Adipocyte (in vitro differentiated cells): ENCODE data around the gene BMPR1B.

Experiments
- DNase-seq: peaks from one replicate; pipeline ENCODE4 v3.0.0-alpha.2; 2015; ENCODE audit warnings: low read depth
- H3K27me3 ChIP-seq: replicated peaks from 2 replicates; pipeline ENCODE4 v1.7.0; 2013; ENCODE audit warnings: mild to moderate bottlenecking, low read length, moderate library complexity; ENCODE audit not compliant: control insufficient read depth, insufficient read depth
- H3K36me3 ChIP-seq: 2 replicates; pipeline ENCODE4 v1.7.0; 2013; ENCODE audit warnings: low read length, mild to moderate bottlenecking, moderate library complexity; ENCODE audit not compliant: control insufficient read depth, insufficient read depth, severe bottlenecking
- H3K4me1 ChIP-seq: 2 replicates; pipeline ENCODE4 v1.7.0; 2013; ENCODE audit warnings: mild to moderate bottlenecking, low read length, moderate library complexity; ENCODE audit not compliant: control insufficient read depth, insufficient read depth
- H3K4me3 ChIP-seq: 2 replicates; pipeline ENCODE4 v1.7.0; 2013; ENCODE audit warnings: mild to moderate bottlenecking, low read length, moderate library complexity
- H3K9ac ChIP-seq: 2 replicates; pipeline ENCODE4 v1.7.0; 2013; ENCODE audit warnings: mild to moderate bottlenecking, low read length, moderate library complexity
- H3K9me3 ChIP-seq: 2 replicates; pipeline ENCODE4 v1.7.0; 2013; ENCODE audit warnings: mild to moderate bottlenecking, low read length, moderate library complexity; ENCODE audit not compliant: control insufficient read depth

The BMPR1B gene

GRCh38 chr4:94882756-94883155 lies 125.0 kb downstream of the BMPR1B start:
- no peak overlapping the region for H3K4me3 ChIP-seq
- H3K9ac ChIP-seq, result no peak overlapping the region
- H3K36me3 ChIP-seq, result no peaks in the 10 kb centered on the region
- H3K9me3 ChIP-seq, result no peaks in the 10 kb centered on the region
- DNase-seq, result no peak
- peaks cover 9% of the 10 kb centered on the region for H3K4me1 ChIP-seq
- H3K27me3 ChIP-seq, result no peaks in the 10 kb centered on the region

GRCh38 chr4:94887027-94887426 lies 129.3 kb downstream of the BMPR1B start:
- Histone ChIP-seq H3K36me3 (no peaks in the 10 kb centered on the region), H3K4me3 (no peak overlapping the region), H3K4me1 (peaks cover 9% of the 10 kb centered on the region), H3K27me3 (no peaks in the 10 kb centered on the region), H3K9me3 (no peaks in the 10 kb centered on the region), H3K9ac (no peak overlapping the region)
- no peak for DNase-seq

- Histone ChIP-seq H3K9ac (no peak overlapping the region), H3K27me3 (no peaks in the 10 kb centered on the region), H3K36me3 (no peaks in the 10 kb centered on the region), H3K4me3 (no peak overlapping the region), H3K4me1 (peaks cover 9% of the 10 kb centered on the region), H3K9me3 (no peaks in the 10 kb centered on the region)
- DNase-seq, result peak; percentile 31
Measured at GRCh38 chr4:94889523-94889922, 131.8 kb downstream of the BMPR1B start.

DNA sequence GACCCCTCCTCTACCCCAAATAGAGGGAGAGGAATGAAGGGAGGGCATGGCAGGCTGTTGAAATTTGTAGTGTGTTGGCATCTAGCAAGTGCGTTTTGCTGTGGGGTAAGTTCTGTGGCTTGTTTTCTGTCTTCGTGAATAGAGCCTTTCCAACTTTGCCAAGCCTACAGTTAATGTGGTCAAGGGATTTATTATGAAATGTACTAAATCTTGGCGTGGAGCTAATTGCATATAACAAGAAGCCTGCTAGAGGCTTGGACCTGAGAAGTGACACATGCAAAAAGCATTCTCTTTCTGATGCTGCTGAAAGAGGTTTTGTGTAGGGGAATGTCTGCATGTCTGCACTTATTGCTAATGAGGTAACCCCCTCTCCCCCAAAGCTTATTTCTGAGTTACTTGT lies 132.2 kb downstream of the BMPR1B start:
- peak; percentile 81 for DNase-seq
- Histone ChIP-seq H3K4me3 (no peak overlapping the region), H3K9ac (no peak overlapping the region), H3K27me3 (no peaks in the 10 kb centered on the region), H3K36me3 (no peaks in the 10 kb centered on the region), H3K4me1 (peaks cover 9% of the 10 kb centered on the region), H3K9me3 (no peaks in the 10 kb centered on the region)

DNA sequence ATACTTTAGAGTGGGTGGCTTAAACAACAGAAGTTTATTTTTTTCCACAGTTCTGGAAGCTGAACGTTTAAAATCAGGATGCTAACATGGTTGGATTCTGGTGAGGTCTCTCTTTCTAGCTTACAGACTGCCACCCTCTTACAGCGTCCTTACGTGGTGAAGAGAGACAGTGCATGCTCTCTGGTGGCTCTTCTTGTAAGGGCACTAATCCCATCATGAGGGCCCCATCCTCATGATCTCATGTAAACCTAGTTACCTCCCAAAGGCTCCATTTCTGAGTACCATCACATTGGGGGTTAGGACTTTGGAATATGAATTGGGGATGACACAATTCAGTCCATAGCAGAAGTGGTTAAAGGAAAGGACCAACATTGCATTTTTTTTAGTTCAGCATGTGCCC lies 132.8 kb downstream of the BMPR1B start:
- Histone ChIP-seq H3K9me3 (no peaks in the 10 kb centered on the region), H3K4me3 (no peak overlapping the region), H3K36me3 (no peaks in the 10 kb centered on the region), H3K27me3 (no peaks in the 10 kb centered on the region), H3K9ac (no peak overlapping the region), H3K4me1 (peaks cover 9% of the 10 kb centered on the region)
- DNase-seq, result no peak

DNA sequence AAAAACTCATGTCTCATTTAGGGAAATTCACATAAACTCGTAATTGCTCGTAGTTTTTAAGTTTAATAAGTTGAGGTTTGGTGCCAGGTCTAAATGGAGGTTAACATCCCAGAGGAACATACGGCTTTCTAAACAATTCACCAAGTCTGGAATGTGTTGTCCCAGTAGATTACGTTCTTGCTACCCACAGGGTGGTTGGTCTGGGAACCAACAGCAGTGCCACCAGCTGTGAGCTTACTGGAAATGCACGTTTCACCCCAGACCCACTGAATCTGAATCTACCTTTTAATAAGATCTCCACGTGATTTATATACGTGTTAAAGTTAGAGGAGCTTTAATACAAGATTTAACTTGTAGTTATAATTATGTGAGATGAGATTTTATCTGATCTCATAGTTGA lies 134.3 kb downstream of the BMPR1B start:
- Histone ChIP-seq H3K9ac (no peak overlapping the region), H3K9me3 (no peaks in the 10 kb centered on the region), H3K4me3 (no peak overlapping the region), H3K4me1 (peaks cover 9% of the 10 kb centered on the region), H3K27me3 (no peaks in the 10 kb centered on the region), H3K36me3 (no peaks in the 10 kb centered on the region)
- no peak for DNase-seq

GRCh38 chr4:94895081-94895480 lies 137.3 kb downstream of the BMPR1B start:
- peaks cover 3% of the 10 kb centered on the region for H3K4me1 ChIP-seq
- peak; percentile 22 for DNase-seq

GRCh38 chr4:94897023-94897422 lies 139.3 kb downstream of the BMPR1B start:
- Histone ChIP-seq H3K36me3 (no peaks in the 10 kb centered on the region), H3K9ac (no peak overlapping the region), H3K9me3 (no peaks in the 10 kb centered on the region), H3K27me3 (no peaks in the 10 kb centered on the region), H3K4me1 (no peaks in the 10 kb centered on the region), H3K4me3 (no peak overlapping the region)
- DNase-seq, result no peak

More at GRCh38 chr4:94895081-94895480, 137.3 kb downstream of the BMPR1B start:
- Histone ChIP-seq H3K4me3 (no peak overlapping the region), H3K27me3 (no peaks in the 10 kb centered on the region), H3K9me3 (no peaks in the 10 kb centered on the region), H3K36me3 (no peaks in the 10 kb centered on the region), H3K9ac (no peak overlapping the region)

- Histone ChIP-seq H3K4me3 (no peak overlapping the region), H3K27me3 (no peaks in the 10 kb centered on the region), H3K9ac (no peak overlapping the region), H3K9me3 (no peaks in the 10 kb centered on the region), H3K4me1 (no peaks in the 10 kb centered on the region), H3K36me3 (no peaks in the 10 kb centered on the region)
- DNase-seq, result no peak
Measured at GRCh38 chr4:94905511-94905910, 147.8 kb downstream of the BMPR1B start.

DNA sequence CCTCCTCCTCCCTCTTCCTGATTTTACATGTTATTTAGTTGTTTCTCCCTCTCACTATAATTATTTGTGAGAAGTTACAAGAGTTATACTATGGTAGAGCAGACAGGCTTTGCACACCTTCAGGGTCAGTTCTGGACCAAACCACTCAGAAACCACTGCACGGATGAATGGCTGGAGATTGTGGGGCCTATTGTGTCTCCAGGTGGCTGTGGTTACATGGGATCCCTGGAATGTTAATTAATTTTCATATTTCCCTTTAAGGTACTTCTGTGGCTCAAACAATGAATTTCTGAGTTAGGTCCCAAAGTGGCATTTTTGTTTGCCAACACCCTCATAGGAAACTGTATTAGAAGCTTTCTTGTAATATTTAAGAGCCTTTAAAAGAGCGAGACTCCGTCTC lies 151.9 kb downstream of the BMPR1B start:
- no peak for DNase-seq
- Histone ChIP-seq H3K4me3 (no peak overlapping the region), H3K36me3 (no peaks in the 10 kb centered on the region), H3K27me3 (no peaks in the 10 kb centered on the region), H3K9me3 (no peaks in the 10 kb centered on the region), H3K9ac (no peak overlapping the region), H3K4me1 (no peaks in the 10 kb centered on the region)

GRCh38 chr4:94911106-94911505 lies 153.4 kb downstream of the BMPR1B start:
- Histone ChIP-seq H3K27me3 (no peaks in the 10 kb centered on the region), H3K4me1 (no peaks in the 10 kb centered on the region), H3K9ac (no peak overlapping the region), H3K4me3 (no peak overlapping the region), H3K9me3 (no peaks in the 10 kb centered on the region), H3K36me3 (no peaks in the 10 kb centered on the region)
- DNase-seq, result no peak

DNA sequence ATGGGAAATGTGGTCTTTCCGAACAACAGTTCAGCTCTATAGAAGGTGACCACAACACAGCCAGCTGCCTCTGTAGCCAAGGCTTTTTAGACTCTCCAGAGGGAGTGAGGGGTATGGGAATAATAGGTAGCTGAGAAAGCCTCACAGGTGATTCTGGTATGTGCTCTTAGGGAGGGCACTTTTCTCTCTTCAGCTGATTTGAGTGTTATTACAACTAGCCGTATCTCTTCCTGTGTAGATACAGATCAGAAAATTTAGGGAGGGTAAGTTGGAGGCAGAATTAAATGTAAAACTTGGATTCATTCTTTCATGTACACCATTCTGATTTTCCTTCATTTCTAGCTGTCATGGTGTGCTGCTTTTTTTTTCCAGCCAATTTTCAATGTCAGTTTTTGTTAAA lies 154.9 kb downstream of the BMPR1B start:
- H3K4me3 ChIP-seq, result no peak overlapping the region

More for the DNA sequence above, 154.9 kb downstream of the BMPR1B start:
- Histone ChIP-seq H3K9me3 (peaks cover 8% of the 10 kb centered on the region), H3K27me3 (no peaks in the 10 kb centered on the region), H3K4me1 (no peaks in the 10 kb centered on the region), H3K36me3 (no peaks in the 10 kb centered on the region), H3K9ac (no peak overlapping the region)
- no peak for DNase-seq
